Endothelial cell of umbilical vein (primary cell): Measurements from ENCODE around the gene VPS16.

Experiments used
- FOS ChIP-seq: IDR thresholded peaks from 2 replicates; pipeline ENCODE4 v1.6.1; 2011; ENCODE audit warnings: mild to moderate bottlenecking, low read length, moderate library complexity, borderline replicate concordance; ENCODE audit not compliant: insufficient read depth
- POLR2A ChIP-seq: IDR thresholded peaks from 2 replicates; pipeline ENCODE4 v1.6.1; 2012; ENCODE audit warnings: low read depth, mild to moderate bottlenecking, control low read depth, low read length
- POLR2AphosphoS5 ChIP-seq: IDR thresholded peaks from 2 replicates; pipeline ENCODE4 v1.6.1; 2012; ENCODE audit warnings: low read depth, mild to moderate bottlenecking, control low read depth, low read length, moderate library complexity; ENCODE audit not compliant: insufficient read depth
- TF ChIP-seq, protein P1 (sequence below), 2 donors: IDR thresholded peaks; 1 replicate in 1 of 2; 2 replicates in 1 of 2; pipeline ENCODE4 v1.5.1; 2011; ENCODE audit warnings: low read length in 2 of 2, mild to moderate bottlenecking in 2 of 2, moderate library complexity in 2 of 2, control low read depth in 1 of 2, inconsistent platforms in 1 of 2, low read depth in 1 of 2; ENCODE audit not compliant: insufficient read depth in 1 of 2; ENCODE audit errors: extremely low read depth in 1 of 2
- TF ChIP-seq, protein P2 (sequence below): IDR thresholded peaks from 2 replicates; pipeline ENCODE4 v1.6.1; 2011; ENCODE audit not compliant: insufficient read depth, insufficient read length

DNA sequence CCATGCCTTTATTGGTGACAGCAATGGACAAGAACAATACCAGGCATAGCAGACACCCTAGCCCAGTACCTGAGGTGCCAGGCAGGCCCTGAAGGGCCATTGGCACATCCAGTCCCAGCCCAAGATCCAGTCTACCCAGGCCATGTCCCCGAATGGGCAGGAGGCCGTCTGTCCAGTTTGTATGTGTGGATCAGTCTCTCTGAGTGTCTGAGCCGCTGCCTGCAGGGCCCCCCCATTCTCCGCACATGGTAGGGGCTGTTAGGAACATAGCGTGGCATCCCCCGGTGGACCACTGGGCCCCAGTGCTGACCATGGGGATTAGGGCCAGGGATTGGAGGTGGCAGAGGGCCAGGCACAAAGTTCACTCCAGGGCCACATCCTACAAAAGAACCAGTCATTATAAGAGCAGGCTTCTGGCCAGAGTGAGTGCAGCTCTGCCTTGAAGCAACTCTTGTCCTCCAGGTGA is 5.2 kb upstream of the VPS16 start:
- TF ChIP-seq FOS (no peak), POLR2A (no peak), POLR2AphosphoS5 (no peak)
- TF ChIP-seq, protein P1, sequence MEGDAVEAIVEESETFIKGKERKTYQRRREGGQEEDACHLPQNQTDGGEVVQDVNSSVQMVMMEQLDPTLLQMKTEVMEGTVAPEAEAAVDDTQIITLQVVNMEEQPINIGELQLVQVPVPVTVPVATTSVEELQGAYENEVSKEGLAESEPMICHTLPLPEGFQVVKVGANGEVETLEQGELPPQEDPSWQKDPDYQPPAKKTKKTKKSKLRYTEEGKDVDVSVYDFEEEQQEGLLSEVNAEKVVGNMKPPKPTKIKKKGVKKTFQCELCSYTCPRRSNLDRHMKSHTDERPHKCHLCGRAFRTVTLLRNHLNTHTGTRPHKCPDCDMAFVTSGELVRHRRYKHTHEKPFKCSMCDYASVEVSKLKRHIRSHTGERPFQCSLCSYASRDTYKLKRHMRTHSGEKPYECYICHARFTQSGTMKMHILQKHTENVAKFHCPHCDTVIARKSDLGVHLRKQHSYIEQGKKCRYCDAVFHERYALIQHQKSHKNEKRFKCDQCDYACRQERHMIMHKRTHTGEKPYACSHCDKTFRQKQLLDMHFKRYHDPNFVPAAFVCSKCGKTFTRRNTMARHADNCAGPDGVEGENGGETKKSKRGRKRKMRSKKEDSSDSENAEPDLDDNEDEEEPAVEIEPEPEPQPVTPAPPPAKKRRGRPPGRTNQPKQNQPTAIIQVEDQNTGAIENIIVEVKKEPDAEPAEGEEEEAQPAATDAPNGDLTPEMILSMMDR (IDR thresholded peaks at IDR 0.05; ENCODE audit: extremely low read depth in 1 of 2, insufficient read depth in 1 of 2, low read depth in 1 of 2, low read length in 2 of 2), result no peak
- TF ChIP-seq, protein P2, sequence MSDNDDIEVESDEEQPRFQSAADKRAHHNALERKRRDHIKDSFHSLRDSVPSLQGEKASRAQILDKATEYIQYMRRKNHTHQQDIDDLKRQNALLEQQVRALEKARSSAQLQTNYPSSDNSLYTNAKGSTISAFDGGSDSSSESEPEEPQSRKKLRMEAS, result no peak
